Measurements from ENCODE around the gene SLC45A2.
"Not testable (repeated sequence)": the region's sequence is repeated elsewhere in the genome, so short reads cannot be mapped to it uniquely, and the experiment has no call there.

The SLC45A2 gene, protein sequence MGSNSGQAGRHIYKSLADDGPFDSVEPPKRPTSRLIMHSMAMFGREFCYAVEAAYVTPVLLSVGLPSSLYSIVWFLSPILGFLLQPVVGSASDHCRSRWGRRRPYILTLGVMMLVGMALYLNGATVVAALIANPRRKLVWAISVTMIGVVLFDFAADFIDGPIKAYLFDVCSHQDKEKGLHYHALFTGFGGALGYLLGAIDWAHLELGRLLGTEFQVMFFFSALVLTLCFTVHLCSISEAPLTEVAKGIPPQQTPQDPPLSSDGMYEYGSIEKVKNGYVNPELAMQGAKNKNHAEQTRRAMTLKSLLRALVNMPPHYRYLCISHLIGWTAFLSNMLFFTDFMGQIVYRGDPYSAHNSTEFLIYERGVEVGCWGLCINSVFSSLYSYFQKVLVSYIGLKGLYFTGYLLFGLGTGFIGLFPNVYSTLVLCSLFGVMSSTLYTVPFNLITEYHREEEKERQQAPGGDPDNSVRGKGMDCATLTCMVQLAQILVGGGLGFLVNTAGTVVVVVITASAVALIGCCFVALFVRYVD

DNA sequence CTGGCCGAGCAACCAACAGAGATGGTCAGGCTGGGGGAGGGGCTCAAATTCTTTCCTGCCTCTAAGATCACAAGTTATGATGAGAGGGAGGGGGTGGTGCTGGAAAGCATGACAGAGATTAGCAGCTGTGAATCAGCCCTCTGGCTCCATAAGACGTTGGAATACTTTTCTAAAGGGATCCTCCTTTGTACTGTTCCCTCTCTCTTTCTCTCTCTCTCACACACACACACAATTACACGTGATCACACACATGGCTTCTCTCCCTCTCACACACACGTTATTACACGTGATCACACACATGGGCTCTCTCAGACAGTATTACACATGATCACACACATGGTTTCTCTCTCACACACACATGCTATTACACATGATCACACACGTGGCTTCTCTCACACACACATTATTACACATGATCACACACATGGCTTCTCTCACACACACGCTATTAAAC lies at the start of gene SLC45A2:
SLC45A2 (minus strand) TSS at position 23 of the 454 bp plus-strand sequence. CDS start 110 bp downstream, outside the sequence.
- no peak for DNase-seq

DNA sequence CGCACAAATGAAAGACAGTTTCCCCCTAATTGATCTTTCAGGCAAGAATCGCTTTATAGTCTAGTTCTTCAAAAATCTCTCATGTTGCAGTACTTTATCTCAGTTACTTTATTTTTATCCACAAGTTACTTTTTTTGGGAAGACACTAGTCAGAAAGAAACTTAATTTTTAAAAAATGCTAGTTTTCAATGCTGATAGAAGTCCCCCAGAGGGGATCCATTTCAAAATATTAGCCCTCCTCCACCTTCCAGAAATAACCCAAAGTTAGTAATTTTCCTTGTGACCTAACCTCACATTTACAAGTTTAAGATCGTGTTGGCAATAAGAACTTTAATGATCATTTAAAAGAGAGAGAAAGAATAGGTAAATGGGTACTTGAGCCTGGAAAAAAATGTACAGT lies 47.5 kb upstream of the SLC45A2 start:
- DNase-seq, result no peak

DNA sequence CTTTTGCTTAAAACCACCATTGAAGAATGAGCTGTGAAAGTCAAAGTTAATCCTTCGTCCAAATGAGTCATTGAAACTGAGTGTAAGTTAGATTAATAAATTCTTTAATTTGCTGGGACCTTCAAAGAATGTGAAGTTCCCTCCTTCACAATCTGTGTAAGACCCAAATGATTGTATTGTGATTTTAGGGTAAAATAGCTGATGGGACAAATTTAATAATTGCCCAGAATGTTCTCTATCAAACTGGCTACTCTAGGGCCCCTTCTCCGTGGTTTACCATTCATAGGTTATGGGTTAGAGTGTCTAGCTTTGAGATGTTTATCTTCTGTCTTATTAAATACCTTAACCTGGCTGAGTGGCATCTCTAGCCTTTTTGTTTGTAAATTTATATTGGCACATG lies 46.6 kb upstream of the SLC45A2 start:
- DNase-seq, result no peak

DNA sequence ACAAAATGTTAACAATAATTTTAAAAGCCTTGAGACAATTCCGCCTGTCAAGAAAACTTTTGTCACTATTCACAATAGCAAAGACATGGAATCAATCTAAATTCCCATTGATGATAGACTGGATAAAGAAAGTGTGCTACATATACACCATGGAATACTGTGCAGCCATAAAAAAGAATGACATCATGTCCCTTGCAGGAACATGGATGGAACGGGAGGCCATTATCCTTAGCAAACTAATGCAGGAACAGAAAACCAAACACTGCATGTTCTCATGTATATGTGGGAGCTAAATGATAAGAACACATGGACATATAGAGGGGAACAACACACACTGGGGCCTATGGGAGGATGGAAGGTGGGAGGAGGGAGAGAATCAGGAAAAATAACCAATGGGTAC lies 46.1 kb upstream of the SLC45A2 start:
- DNase-seq, result not testable (repeated sequence)

DNA sequence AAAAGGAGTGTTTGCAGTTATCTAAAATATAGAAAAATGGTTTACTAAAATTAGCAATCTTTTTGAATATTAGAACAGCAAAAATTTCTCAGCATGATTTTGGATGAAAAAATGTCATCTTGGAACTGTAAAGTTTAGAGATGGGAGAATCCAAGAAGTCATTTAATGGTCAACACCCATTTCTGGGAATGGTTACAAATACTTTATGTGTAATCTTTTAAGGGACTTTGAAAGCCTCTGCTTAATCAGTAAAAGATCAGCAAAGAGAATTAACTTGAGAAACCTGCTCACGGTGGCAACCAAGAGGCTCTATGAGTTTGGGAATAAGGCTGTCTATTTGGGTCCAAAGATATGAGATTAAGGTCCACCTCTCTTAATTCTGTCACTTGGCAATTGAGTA lies 45.6 kb upstream of the SLC45A2 start:
- no peak for DNase-seq

DNA sequence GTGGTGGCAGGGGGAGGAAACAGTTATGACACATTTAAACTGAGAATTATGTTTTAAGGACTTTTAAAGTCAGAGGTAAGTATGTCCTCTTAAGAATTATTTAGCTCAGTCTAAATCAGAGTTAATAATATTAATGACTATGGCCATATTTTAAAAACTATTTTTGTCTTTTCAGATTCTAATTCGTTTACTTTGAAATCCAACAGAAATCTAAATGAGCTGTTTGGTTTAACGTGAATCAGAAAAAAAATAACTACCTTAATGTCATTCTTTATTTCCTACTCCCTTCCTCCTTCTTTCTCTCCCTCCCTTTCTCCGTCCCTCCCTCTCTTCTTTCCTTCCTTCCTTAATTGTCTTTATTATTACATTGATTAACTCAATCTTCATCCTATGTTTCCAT lies 43.9 kb upstream of the SLC45A2 start:
- no peak for DNase-seq

DNA sequence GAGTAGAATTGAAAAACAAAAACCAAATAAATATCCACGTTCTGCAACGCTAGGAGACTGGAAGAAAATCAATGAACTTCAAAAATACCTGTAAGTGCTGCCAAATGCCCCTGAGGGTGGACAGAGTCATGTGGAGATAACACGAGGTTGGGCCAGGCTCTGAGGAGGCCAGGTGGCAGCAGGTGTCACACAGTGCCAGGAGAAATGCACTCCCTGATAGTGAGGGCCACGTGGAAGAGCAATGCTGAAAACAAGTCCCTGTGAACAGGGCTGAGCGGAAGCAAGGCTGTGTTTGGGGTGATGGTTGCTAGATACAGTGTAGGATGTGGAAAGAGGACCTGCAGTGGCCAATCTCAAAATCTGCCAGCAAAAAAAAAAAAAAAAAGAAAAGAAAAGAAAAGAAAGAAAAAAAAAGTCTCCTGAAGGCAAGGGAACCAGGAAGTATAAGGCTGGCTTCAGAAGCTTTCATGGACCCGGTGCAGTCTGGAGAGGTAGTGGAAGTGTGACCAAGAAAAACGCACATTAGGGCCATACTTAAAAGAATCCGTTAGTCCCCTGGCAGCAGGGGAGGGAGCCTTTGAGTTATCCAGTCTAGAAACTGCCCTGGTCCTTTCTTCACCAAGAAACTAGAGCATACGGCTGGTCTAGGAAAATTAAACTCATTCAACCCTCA lies 41.7 kb upstream of the SLC45A2 start:
- no peak for DNase-seq

DNA sequence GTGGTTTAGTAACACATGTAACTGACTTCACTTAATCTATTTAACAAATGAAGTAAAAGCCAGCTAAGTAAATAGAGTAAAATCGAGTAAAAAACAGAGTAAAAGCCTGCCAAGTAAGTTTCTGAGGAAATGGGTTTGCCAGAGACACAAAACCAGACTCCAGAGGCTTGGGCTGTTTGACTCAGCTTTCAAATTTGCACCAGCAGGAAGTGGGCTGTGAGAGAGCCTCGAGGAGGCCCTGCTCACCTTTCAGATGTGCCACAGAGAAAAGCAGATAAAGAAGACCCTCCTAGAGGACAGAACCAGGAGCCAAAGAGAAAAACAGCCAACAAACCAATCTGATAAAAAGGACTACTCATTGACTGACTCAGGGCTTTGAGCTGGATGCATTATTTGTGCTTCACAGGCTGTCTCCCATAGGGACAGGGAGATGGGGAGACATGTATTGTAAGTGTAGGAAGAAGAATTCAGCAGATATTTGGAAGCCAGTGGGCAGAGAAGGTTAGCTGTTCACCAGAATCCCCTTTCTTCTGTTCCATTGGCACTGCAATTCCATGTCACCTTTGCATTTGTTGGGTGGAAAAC lies 37.7 kb upstream of the SLC45A2 start:
- no peak for DNase-seq

DNA sequence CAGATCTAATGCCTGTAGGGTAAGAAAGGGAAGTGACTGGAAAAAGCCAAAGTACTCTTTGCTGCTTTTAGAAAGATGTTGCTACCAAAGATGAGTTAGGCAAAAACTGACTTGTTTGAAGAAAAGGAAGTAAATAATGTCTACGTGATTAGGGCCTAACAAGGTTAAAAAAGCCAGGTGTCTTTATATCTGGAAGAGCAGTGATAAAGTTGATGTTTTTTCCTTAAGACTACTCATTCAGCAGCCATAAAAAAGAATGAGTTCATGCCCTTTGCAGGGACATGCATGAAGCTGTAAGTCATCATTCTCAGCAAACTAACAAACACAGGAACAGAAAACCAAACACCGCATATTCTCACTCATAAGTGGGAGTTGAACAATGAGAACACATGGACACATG lies 36.8 kb upstream of the SLC45A2 start:
- no peak for DNase-seq

DNA sequence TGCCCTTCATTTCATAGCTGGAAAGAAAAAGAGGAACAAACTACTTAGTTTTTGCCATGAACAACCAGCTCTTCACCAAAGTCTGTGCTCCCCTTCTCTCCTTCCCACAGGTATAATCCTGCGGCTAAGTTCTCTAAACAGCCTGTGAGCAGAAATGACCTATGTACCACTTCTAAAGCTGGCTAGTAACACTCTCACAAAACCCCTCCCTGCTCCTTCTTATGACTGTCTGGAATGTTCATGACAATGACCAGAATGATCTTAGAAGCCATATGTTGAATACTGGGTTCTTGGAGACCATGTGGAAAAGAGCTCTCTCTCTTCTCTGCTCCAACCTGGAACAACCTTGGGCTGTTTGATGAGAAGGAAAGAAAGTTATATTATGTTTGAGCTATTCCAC lies 36.2 kb upstream of the SLC45A2 start:
- DNase-seq, result no peak

DNA sequence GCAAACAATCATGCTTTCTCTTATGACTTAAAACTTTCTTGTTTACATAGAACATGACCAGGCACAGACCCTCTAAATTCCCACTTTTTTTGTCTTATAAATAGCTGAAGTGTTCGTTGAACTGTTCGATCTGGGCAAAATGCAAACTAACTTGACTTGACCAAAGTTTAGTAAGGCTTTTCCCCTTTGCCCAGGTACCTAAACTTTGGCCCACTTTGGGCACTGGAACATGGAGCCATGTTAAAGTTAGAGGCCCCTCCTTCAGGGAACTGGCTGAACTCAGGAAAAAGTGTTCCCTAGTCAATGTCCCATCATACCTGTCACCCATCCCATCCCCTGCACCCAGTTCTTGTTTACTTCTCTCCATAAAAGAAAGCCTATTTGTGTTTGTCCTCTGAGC lies 32.8 kb upstream of the SLC45A2 start:
- DNase-seq, result no peak

DNA sequence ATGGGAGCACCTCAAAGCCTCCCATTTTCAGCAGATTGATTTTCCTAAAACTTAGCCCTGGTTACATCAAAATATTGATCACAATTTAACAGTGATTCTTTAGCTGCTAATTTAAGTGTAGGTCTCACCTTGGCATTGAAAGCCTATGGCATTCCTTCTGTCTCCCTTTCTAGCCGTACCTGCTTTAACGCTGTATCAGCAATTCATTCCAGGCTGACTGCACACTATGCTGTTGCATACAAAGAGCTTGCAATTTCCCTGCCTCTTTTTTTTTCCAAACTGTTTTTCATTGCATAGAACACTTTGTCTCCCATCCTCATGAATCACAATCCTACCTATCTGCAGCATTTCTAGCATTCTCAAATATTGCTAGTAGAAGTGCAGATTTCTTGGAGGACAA lies 32.3 kb upstream of the SLC45A2 start:
- DNase-seq, result no peak

DNA sequence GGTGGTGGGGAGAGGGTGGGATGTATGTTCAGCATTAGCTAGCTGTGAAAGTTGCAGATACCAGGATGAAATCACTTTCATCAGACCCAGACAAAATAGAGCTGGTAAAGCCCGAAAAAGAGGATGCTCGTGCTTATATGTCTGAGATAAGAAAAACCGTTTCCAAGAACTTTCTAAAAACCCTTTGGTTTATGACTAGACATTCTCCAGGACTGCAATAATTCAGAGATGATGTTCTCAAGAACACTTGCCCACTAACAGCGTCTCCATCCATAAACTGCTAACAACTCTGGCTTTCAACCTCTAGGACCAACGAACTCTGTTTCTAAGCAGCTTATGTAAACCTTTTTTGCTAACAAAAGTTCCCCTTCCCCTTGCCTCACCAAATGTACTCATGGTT lies 31.7 kb upstream of the SLC45A2 start:
- DNase-seq, result no peak

DNA sequence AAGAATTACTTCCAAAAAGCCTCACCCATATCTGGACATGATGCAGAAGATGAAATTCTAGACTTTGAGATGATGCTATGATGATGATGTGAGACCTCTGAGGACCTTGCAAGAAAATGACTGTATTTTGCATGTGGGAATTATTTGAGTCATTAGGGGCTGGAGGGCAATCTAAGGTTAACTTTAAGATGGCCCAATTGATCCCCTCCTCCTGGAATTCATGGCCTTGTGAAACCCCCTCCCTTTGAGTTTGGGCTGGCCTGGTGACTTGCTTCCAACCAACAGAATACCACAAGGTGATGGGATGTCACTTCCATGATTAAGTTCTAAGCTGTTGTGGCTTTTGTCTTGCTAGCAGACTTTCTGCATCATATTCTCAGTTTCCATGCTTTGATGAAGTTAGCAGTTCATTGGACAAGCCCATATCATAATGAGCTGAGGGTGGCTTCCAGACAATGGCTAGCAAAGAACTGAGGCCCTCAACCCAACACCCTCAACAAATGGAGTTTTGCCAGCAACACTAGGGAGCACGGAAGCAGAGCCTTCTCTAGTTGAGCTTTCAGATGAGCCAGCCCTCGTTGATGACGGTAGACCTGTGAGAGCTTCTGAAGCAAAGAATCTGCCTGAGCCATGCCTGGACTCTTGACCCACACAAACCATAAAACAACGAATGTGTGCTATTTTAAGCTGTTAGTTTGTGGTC lies 30.8 kb upstream of the SLC45A2 start:
- DNase-seq, result no peak

DNA sequence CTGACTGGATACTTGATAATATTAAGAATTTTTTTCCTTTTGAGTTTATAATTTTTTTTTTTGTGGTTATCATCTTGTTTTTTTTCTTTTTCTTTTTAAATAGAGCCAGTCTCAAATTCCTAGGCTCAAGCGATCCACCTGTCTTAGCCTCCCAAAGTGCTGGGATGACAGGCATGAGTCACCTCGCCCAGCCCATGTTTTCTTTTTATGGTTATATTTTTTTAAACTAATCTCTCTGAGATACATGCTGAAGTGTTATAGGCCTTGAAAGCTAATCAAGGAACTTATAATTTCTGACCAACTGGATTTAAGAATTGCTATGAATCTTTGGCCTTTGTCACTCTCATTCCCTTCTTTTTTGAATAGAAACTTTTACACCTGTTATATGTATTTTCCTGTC lies 30.1 kb upstream of the SLC45A2 start:
- no peak for DNase-seq

DNA sequence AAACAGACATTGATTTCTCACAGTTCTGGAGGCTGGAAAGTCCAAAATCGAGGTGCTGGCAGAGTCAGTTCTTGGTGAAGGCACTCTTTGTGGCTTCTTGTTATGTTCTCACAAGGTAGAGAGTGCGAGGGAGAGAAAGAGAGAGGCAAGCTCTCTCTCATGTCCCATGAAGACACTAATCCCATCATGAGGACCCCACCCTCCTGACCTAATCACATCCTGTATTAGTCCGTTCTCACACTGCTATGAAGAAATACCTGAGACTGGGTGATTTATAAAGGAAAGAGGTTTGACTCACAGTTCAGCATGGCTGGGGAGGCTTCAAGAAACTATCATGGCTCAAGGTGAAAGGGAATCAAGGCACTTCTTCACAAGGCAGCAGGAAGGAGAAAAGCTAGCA lies 29.1 kb upstream of the SLC45A2 start:
- DNase-seq, result no peak

DNA sequence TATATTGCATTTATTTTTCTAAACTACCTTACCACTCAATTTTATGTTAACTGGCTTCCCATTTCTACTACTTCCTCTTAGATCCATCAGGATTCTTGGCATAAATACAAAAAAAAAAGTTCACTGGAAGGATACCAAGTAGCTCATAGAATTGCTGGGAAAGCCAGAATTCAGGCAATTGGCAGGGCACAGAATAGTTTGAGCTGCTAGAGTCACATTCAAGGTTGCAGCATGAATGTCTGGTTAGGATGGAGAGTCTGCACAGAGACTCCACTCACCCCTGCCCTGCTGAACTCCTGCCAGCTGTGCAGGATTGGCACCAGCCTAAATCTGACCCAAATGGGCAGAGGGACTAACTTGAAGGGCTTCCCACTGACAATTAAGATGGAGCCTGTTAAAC lies 28.3 kb upstream of the SLC45A2 start:
- peak; percentile 56 for DNase-seq

DNA sequence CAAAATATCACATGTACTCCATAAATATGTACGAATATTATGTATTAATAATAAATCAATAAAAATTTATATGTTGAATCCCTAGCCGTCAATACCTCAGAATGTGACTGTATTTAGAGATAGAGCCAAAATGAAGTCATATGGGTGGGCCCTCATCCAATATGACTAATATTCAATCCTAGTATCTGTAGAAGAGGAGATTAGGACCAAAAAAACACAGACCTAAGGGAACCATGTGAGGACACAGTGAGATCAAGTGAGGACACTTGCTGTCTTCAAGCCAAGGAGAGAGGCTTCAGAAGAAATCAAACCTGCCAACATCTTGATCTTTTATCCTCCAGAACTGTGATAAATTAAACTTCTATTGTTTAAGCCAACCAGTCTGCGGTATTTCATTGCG lies 27.0 kb upstream of the SLC45A2 start:
- DNase-seq, result no peak

DNA sequence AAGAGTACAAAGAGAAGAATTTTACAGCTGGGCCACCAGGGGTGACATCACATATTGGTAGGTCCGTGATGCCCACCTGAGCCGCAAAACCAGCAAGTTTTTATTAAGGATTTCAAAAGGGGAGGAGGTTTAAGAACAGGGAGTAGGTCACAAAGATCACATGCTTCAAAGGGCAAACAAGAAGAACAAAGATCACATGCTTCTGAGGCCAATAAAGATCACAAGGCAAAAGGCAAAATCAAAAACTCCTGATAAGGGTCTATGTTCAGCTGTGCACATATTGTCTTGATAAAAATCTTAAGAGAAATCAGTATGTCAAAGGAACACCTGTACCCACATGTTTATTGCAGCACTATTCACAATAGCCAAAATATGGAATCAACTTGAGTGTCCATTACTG lies 25.7 kb upstream of the SLC45A2 start:
- not testable (repeated sequence) for DNase-seq

DNA sequence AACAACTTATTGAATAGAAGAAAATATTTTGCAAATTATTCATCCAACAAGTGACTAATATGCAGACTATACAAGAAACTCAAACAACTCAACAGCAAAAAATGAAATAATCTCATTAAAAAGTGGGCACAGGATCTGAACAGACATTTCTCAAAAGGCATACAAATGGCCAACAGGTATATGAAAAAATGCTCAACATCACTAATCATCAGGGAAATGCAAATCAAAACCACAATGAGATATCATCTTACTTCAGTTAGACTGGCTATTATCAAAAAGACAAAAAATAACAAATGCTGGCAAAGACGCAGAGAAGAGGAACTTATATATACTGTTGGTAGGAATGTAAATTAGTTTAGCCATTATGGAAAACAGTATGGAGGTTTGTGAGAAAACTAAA lies 25.1 kb upstream of the SLC45A2 start:
- no peak for DNase-seq

DNA sequence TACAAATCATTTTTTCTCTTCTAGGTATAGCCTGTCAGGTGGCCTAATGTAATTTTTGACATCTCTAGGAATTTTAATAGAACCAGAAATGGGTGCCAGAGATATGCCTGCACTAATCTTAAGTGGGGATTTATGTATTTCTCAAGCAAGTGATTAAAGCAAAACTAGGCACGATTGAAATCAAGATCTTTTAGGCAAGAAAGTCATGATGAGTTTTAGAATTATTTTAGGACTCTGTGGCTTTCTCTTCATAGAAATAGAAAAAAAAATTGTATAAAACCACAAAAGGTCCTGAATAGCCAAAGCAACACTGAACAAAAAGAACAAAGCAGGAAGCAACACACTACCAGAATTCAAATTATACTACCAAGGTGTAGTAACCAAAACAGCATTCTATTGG lies 24.3 kb upstream of the SLC45A2 start:
- DNase-seq, result no peak

DNA sequence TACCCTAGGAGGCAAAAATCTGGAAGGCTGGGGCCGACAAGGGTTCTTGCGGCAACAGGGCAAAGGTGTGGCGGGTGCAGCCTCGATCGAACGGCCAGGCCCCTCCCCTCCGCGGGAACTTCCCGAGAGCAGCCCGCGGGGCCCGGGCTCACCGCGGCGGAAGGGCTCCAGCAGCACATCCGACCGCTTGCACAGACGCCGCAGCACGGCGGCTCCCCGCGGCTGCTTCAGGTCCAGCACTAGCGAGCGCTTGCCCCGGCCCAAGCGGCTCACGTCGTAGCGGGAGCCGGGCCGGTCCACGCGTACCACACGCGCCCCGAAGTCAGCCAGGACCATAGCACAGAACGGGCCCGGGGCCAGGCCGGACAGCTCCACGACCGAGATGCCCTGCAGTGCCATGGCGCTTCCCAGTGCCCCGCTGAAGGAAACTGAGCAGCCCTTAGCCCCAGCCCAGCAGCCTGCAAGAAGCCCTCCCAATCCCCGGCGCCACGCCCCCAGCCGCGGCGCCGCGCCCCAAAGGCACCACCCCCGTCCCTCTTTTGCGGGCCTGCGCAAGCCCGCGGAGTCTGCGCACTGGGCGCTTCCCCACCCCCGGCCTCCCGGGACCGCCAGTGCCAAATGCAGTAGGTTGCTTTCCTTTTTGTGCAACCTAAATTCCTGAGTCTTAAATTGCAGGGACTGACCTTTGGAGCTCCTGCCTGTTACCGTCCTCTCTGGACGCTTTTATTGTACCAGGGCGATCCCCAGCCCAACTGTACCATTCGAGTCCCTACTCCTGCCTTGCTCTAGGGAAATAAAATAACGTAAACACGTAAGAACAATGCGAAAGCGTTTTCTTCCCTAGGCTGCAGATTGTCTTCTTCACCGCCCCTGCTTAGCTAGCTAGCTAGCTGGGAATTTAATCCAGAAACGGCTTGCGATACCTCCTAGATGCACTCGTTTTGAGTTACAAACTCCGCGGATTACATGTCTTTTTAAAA lies 23.4 kb upstream of the SLC45A2 start, which contains the start of gene AMACR:
AMACR (minus strand) TSS at position 430 of the 980 bp plus-strand sequence; CDS start at position 399, 31 bp downstream.
- peak; percentile 98 for DNase-seq

Measured in right hindlimb (tissue), 1 donor.